Colonic mucosa (tissue), 4 donors: ENCODE results near the gene FABP7. TPM values are rescaled to one million over a fixed set of nuclear protein-coding genes. Genes with fewer than 3 reads are reported as not detected.

ENCODE experiments used
- DNase-seq: peaks from one replicate; pipeline ENCODE4 v3.0.0-alpha.2; 2020
- H3K27ac ChIP-seq: fragments of 200-600 bp; one replicate; pipeline ENCODE4 v1.8.0; 2021
- H3K27me3 ChIP-seq: fragments of 200-600 bp; one replicate; pipeline ENCODE4 v1.8.0; 2021
- H3K36me3 ChIP-seq: fragments of 200-600 bp; one replicate; pipeline ENCODE4 v1.8.0; 2021
- H3K4me1 ChIP-seq: fragments of 200-600 bp; one replicate; pipeline ENCODE4 v1.8.0; 2021; ENCODE audit warnings: mild to moderate bottlenecking
- H3K4me3 ChIP-seq: fragments of 200-600 bp; one replicate; pipeline ENCODE4 v1.8.0; 2021
- H3K9ac ChIP-seq, 2 donors: one replicate each; pipeline ENCODE4 v1.7.0; 2013; ENCODE audit warnings: control low read depth in 2 of 2, low read depth in 2 of 2, low read length in 2 of 2
- H3K9me3 ChIP-seq: fragments of 200-600 bp; one replicate; pipeline ENCODE4 v1.8.0; 2021
- intact Hi-C: fragments of 100-400 bp; cut with DNase I; formaldehyde crosslinking; loops from one replicate; pipeline ENCODE4 v1.14.1; 2022
- total RNA-seq, 2 donors: library from RNA; stranded (reverse); fragmentation: NEBNext Ultra II Directional in 1 of 2; extraction: Animal tissue kit (Norgen Biotek cat#: 25700) in 1 of 2; gene quantifications; one replicate each; pipeline ENCODE4 v1.2.1, GENCODE V29; 2021
- TF ChIP-seq, protein P1 (sequence below): fragments of 200-600 bp; IDR thresholded peaks from one replicate; pipeline ENCODE4 v1.8.0; 2022; ENCODE audit warnings: antibody characterized with exemption, mild to moderate bottlenecking
- donor health status: healthy.
- donor health status: DM: no; HTN: no; CAD: no.
- donor health status: DM: no; HTN: no; CAD: no.

FABP7 gene
- total RNA-seq, 2 donors from 2014 or later = not detected

DNA sequence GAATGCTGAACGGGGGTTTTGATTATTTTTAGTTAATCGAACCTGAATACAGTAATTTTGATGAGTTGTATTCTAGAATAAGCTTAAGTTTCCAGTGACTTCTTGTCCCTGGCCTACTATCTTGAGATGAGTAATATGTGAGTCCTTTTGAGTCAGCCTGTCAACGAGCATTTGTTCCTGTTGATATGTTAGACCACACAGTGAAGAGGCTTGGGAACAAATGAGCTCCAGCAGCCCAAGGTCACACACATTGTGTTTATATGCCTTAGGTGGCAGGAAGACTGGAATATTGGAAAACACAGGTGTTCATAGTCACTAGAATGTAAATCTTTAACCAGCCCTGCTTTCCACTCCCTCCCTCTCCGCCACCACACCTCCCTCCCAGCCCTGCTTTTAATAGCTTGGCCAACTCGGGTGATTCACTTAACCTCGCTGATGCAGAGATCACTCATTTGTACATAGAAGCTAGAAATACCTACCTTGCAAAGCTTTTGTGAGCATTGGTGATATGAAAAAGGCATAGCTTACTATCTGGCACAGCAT lies 18.7 kb downstream of the FABP7 start:
- Histone ChIP-seq H3K36me3 (no peaks in the 10 kb centered on the region), H3K27ac (peak overlapping the region; percentile 81), H3K27me3 (no peaks in the 10 kb centered on the region), H3K9me3 (no peaks in the 10 kb centered on the region), H3K9ac (peak overlapping the region in 1 of 2 donors; percentile 27), H3K4me1 (peaks cover 3% of the 10 kb centered on the region), H3K4me3 (no peak overlapping the region)
- peak; percentile 84 for DNase-seq
- intact Hi-C loops = no loop called here
- TF ChIP-seq, protein P1, sequence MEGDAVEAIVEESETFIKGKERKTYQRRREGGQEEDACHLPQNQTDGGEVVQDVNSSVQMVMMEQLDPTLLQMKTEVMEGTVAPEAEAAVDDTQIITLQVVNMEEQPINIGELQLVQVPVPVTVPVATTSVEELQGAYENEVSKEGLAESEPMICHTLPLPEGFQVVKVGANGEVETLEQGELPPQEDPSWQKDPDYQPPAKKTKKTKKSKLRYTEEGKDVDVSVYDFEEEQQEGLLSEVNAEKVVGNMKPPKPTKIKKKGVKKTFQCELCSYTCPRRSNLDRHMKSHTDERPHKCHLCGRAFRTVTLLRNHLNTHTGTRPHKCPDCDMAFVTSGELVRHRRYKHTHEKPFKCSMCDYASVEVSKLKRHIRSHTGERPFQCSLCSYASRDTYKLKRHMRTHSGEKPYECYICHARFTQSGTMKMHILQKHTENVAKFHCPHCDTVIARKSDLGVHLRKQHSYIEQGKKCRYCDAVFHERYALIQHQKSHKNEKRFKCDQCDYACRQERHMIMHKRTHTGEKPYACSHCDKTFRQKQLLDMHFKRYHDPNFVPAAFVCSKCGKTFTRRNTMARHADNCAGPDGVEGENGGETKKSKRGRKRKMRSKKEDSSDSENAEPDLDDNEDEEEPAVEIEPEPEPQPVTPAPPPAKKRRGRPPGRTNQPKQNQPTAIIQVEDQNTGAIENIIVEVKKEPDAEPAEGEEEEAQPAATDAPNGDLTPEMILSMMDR = no peak

- TF ChIP-seq, protein P1 = no peak
- Histone ChIP-seq H3K9ac (no peak overlapping the region), H3K9me3 (no peaks in the 10 kb centered on the region), H3K4me3 (no peak overlapping the region), H3K27ac (peak overlapping the region; percentile 81), H3K4me1 (peaks cover 3% of the 10 kb centered on the region), H3K36me3 (no peaks in the 10 kb centered on the region), H3K27me3 (no peaks in the 10 kb centered on the region)
- intact Hi-C loops = no loop called here
- no peak for DNase-seq
Observed at GRCh38 chr6:122799140-122799745, 19.7 kb downstream of the FABP7 start.

- H3K4me3 ChIP-seq = no peak overlapping the region
- H3K9me3 ChIP-seq = no peaks in the 10 kb centered on the region
- no peak overlapping the region for H3K9ac ChIP-seq
- H3K27me3 ChIP-seq = no peaks in the 10 kb centered on the region
- H3K27ac ChIP-seq = peak overlapping the region; percentile 81
- peaks cover 3% of the 10 kb centered on the region for H3K4me1 ChIP-seq
- TF ChIP-seq, protein P1 = no peak
- intact Hi-C loops = no loop called here
- no peaks in the 10 kb centered on the region for H3K36me3 ChIP-seq
- no peak for DNase-seq
Observed at GRCh38 chr6:122799916-122800686, 20.6 kb downstream of the FABP7 start.

DNA sequence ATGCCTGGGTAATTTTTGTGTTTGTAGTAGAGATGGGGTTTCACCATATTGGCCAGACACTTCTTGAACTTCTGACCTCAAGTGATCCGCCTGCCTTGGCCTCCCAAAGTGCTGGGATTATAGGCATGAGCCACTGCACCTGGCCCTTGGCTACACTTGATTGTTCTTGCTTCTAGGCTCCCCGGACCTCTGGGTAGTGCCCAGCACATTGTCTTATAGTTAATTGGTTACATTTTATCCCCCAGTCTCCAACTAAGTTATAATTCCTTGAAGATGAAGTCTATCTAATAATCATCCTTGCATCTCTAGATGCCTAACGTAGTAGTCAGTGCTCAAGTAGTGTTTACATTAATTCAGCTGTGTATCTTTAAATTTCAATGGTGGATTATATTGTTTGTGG lies 21.4 kb downstream of the FABP7 start:
- DNase-seq = no peak
- Histone ChIP-seq H3K9ac (no peak overlapping the region), H3K27me3 (no peaks in the 10 kb centered on the region), H3K36me3 (no peaks in the 10 kb centered on the region), H3K4me3 (no peak overlapping the region), H3K4me1 (peaks cover 3% of the 10 kb centered on the region), H3K9me3 (no peaks in the 10 kb centered on the region), H3K27ac (no peak overlapping the region)
- intact Hi-C loops = no loop called here
- TF ChIP-seq, protein P1 = no peak

GRCh38 chr6:122801397-122801796 lies 21.9 kb downstream of the FABP7 start:
- no peaks in the 10 kb centered on the region for H3K36me3 ChIP-seq
- H3K4me3 ChIP-seq = no peak overlapping the region
- H3K27ac ChIP-seq = no peak overlapping the region
- no peak for DNase-seq
- no peaks in the 10 kb centered on the region for H3K27me3 ChIP-seq
- H3K9me3 ChIP-seq = no peaks in the 10 kb centered on the region
- TF ChIP-seq, protein P1 = no peak
- intact Hi-C loops = no loop called here
- no peak overlapping the region for H3K9ac ChIP-seq
- peaks cover 3% of the 10 kb centered on the region for H3K4me1 ChIP-seq
